Caco-2 (cell line): ENCODE data around the gene ELN. TPM values are rescaled to one million over a fixed set of nuclear protein-coding genes. Genes with fewer than 3 reads are reported as not detected.

Experiments
- BruUV-seq: library from RNA; stranded (reverse); fragments of 400-500 nt; replicated peaks from 2 replicates; lab custom pipeline; 2021; lab: Mats Ljungman, UMichigan
- CTCF ChIA-PET: fragments of 300-600 bp; sonication (Branson Sonifier 250); formaldehyde crosslinking; loops from one replicate; lab custom pipeline; 2022; ENCODE audit warnings: antibody characterized with exemption; lab: Charles Lee
- POLR2A ChIA-PET: fragments of 300-600 bp; sonication (Branson Sonifier 250); formaldehyde crosslinking; loops from one replicate; lab custom pipeline; 2022; ENCODE audit warnings: antibody characterized with exemption; lab: Charles Lee
- DNase-seq, 2 experiments: peaks; one replicate each; pipeline versions ENCODE4 v3.0.0 to v3.0.0-alpha.2; 2020 to 2022
- H3K27me3 ChIP-seq: replicated peaks from 2 replicates; pipeline ENCODE4 v1.6.0; 2011; ENCODE audit warnings: low read length; ENCODE audit not compliant: control insufficient read depth, insufficient read depth
- H3K36me3 ChIP-seq: 2 replicates; pipeline ENCODE4 v1.5.1; 2011; ENCODE audit warnings: low read length; ENCODE audit not compliant: control insufficient read depth, insufficient read depth
- H3K4me1 ChIP-seq: fragments of 250-450 bp; sonication (Bioruptor Pico); 2 replicates; pipeline ENCODE4 v1.5.1; 2020; ENCODE audit warnings: mild to moderate bottlenecking
- H3K4me3 ChIP-seq: 2 replicates; pipeline ENCODE4 v1.5.1; 2011; ENCODE audit warnings: low read depth, mild to moderate bottlenecking, control low read depth, low read length
- H3K9me3 ChIP-seq: fragments of 250-450 bp; sonication (Bioruptor Pico); 2 replicates; pipeline ENCODE4 v1.5.1; 2020; ENCODE audit warnings: mild to moderate bottlenecking, moderate library complexity
- H3K27ac Mint-ChIP-seq: one replicate; pipeline ENCODE4 v1.8.0; 2022; ENCODE audit warnings: mixed read lengths; ENCODE audit not compliant: unreplicated experiment
- H3K27me3 Mint-ChIP-seq: one replicate; pipeline ENCODE4 v1.8.0; 2022; ENCODE audit warnings: mixed read lengths; ENCODE audit not compliant: insufficient read depth, unreplicated experiment
- H3K36me3 Mint-ChIP-seq: one replicate; pipeline ENCODE4 v1.8.0; 2022; ENCODE audit warnings: mild to moderate bottlenecking, mixed read lengths; ENCODE audit not compliant: insufficient read depth, unreplicated experiment
- H3K4me1 Mint-ChIP-seq: one replicate; pipeline ENCODE4 v1.8.0; 2022; ENCODE audit warnings: low read depth, mixed read lengths; ENCODE audit not compliant: unreplicated experiment
- H3K4me3 Mint-ChIP-seq: one replicate; pipeline ENCODE4 v1.8.0; 2022; ENCODE audit warnings: mild to moderate bottlenecking, moderate library complexity, mixed read lengths; ENCODE audit not compliant: unreplicated experiment
- H3K9me3 Mint-ChIP-seq: one replicate; pipeline ENCODE4 v1.8.0; 2022; ENCODE audit warnings: mixed read lengths; ENCODE audit not compliant: unreplicated experiment
- intact Hi-C: fragments of 100-400 bp; cut with micrococcal nuclease; formaldehyde crosslinking; loops from one replicate; pipeline ENCODE4 v1.10.0; 2022; ENCODE audit not compliant: unreplicated experiment
- total RNA-seq: library from RNA; stranded (reverse); gene quantifications from 2 replicates; pipeline ENCODE4 v1.2.3, GENCODE V29; 2022
- TF ChIP-seq, protein P1 (sequence below), 2 experiments: fragments of 200-600 bp in 1 of 2; IDR thresholded peaks; 1 replicate in 1 of 2; 2 replicates in 1 of 2; pipeline versions ENCODE4 v1.5.1 to v1.8.0; 2011 to 2022; ENCODE audit warnings: antibody characterized with exemption in 1 of 2, control low read depth in 1 of 2, inconsistent platforms in 1 of 2, low read depth in 1 of 2, low read length in 1 of 2, mild to moderate bottlenecking in 1 of 2, moderate library complexity in 1 of 2; ENCODE audit not compliant: insufficient read depth in 1 of 2, severe bottlenecking in 1 of 2, unreplicated experiment in 1 of 2

ELN gene
- total RNA-seq, 1 experiment from 2014 or later = not detected

DNA sequence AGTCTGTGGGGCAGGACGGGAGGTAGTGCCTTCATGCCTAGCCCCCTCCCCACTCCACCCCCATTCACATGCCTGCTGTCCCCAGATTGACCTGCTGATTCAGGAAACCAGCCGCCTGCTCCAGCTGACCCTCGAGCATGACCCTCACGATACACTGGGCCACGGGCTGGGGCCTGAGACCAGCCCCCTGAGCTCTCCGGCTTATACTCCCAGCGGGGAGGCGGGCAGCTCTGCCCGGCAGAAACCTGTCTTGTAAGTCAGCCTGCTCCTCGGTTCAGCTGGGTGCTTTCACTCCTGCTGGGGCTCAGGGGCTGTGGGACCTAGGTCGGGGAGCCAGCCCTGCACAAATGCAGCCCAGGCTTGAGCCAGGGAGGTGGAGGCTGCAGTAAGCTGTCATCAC, 78.0 kb downstream of the ELN start:
- intact Hi-C loops = no loop called here
- H3K27me3 Mint-ChIP-seq = no peaks in the 10 kb centered on the region
- no peak overlapping the region for H3K4me3 Mint-ChIP-seq
- peaks cover 8% of the 10 kb centered on the region for H3K36me3 Mint-ChIP-seq
- Histone ChIP-seq H3K4me1 (no peaks in the 10 kb centered on the region), H3K36me3 (no peaks in the 10 kb centered on the region), H3K4me3 (no peak overlapping the region), H3K27me3 (no peaks in the 10 kb centered on the region), H3K9me3 (no peaks in the 10 kb centered on the region)
- DNase-seq = no peak
- ChIA-PET CTCF (no interaction called here), POLR2A (no interaction called here)
- no peak overlapping the region for H3K27ac Mint-ChIP-seq
- no peaks in the 10 kb centered on the region for H3K9me3 Mint-ChIP-seq
- TF ChIP-seq, protein P1, sequence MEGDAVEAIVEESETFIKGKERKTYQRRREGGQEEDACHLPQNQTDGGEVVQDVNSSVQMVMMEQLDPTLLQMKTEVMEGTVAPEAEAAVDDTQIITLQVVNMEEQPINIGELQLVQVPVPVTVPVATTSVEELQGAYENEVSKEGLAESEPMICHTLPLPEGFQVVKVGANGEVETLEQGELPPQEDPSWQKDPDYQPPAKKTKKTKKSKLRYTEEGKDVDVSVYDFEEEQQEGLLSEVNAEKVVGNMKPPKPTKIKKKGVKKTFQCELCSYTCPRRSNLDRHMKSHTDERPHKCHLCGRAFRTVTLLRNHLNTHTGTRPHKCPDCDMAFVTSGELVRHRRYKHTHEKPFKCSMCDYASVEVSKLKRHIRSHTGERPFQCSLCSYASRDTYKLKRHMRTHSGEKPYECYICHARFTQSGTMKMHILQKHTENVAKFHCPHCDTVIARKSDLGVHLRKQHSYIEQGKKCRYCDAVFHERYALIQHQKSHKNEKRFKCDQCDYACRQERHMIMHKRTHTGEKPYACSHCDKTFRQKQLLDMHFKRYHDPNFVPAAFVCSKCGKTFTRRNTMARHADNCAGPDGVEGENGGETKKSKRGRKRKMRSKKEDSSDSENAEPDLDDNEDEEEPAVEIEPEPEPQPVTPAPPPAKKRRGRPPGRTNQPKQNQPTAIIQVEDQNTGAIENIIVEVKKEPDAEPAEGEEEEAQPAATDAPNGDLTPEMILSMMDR (IDR thresholded peaks at IDR 0.05; ENCODE audit: insufficient read depth in 1 of 2, low read depth in 1 of 2, low read length in 1 of 2, severe bottlenecking in 1 of 2, unreplicated experiment in 1 of 2) = no peak
- BruUV-seq = no TSS peak
- H3K4me1 Mint-ChIP-seq = no peaks in the 10 kb centered on the region

DNA sequence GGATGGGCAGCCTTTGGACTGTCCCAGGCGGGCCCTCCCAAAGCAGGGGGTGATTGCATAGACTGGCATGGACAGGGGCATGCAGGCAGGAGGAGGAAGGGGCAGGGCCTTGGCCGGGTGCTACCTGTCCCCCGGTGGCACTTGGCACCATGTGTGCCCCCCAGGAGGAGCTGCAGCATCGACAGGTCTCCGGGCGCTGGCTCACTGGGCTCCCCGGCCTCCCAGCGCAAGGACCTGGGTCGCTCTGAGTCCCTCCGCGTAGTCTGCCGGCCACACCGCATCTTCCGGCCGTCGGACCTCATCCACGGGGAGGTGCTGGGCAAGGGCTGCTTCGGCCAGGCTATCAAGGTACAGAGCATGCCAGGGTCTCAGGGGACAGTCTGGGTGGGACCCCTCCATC, 78.9 kb downstream of the ELN start:
- CTCF ChIA-PET = no interaction called here
- POLR2A ChIA-PET = no interaction called here
- no peaks in the 10 kb centered on the region for H3K4me1 Mint-ChIP-seq
- intact Hi-C loops = no loop called here
- Histone ChIP-seq H3K9me3 (no peaks in the 10 kb centered on the region), H3K36me3 (no peaks in the 10 kb centered on the region), H3K27me3 (no peaks in the 10 kb centered on the region), H3K4me1 (no peaks in the 10 kb centered on the region), H3K4me3 (no peak overlapping the region)
- no peak for DNase-seq
- H3K27ac Mint-ChIP-seq = no peak overlapping the region
- H3K9me3 Mint-ChIP-seq = no peaks in the 10 kb centered on the region
- TF ChIP-seq, protein P1 (IDR thresholded peaks at IDR 0.05; ENCODE audit: insufficient read depth in 1 of 2, low read depth in 1 of 2, low read length in 1 of 2, severe bottlenecking in 1 of 2, unreplicated experiment in 1 of 2) = no peak
- no TSS peak for BruUV-seq
- no peaks in the 10 kb centered on the region for H3K27me3 Mint-ChIP-seq
- H3K4me3 Mint-ChIP-seq = no peak overlapping the region
- H3K36me3 Mint-ChIP-seq = peaks cover 11% of the 10 kb centered on the region

DNA sequence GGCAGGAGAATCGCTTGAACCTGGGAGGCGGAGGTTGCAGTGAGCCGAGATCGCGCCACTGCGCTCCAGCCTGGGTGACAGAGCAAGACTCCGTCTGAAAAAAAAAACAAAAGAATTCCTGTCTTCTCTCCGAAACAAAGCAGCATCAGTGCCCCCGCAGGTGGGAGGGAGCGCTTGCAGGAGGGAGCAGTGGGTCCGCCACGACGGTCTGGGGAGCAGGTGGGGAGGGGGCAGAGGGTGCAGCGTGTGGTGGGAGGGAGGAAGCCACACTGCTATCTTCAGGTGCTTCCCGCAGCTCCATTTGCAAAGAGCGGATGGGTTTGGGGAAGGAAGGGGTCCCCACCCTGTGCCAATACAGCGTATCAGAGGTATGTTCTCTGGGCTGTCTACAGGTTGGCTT, 87.4 kb downstream of the ELN start:
- H3K9me3 ChIP-seq = no peaks in the 10 kb centered on the region
- intact Hi-C loops = no loop called here
- DNase-seq = peak in 1 of 2 experiments; percentile 29
- H3K27me3 Mint-ChIP-seq = no peaks in the 10 kb centered on the region
- H3K4me3 ChIP-seq = no peak overlapping the region
- TF ChIP-seq, protein P1 (IDR thresholded peaks at IDR 0.05; ENCODE audit: insufficient read depth in 1 of 2, low read depth in 1 of 2, low read length in 1 of 2, severe bottlenecking in 1 of 2, unreplicated experiment in 1 of 2) = peak in 1 of 2 experiments; percentile 9
- no peak overlapping the region for H3K27ac Mint-ChIP-seq
- H3K9me3 Mint-ChIP-seq = no peaks in the 10 kb centered on the region
- ChIA-PET POLR2A (no interaction called here), CTCF (no interaction called here)
- no peaks in the 10 kb centered on the region for H3K36me3 ChIP-seq
- H3K27me3 ChIP-seq = no peaks in the 10 kb centered on the region
- BruUV-seq = no TSS peak
- H3K4me3 Mint-ChIP-seq = no peak overlapping the region
- H3K4me1 Mint-ChIP-seq = no peaks in the 10 kb centered on the region
- peaks cover 23% of the 10 kb centered on the region for H3K36me3 Mint-ChIP-seq
- H3K4me1 ChIP-seq = no peaks in the 10 kb centered on the region
